HEK293 (cell line): ENCODE measurements around the gene ORC2.

Source experiments
- CTCF ChIA-PET: fragments of 350-600 bp; formaldehyde crosslinking; extraction: SDS; loops from one replicate; lab custom pipeline; 2021; ENCODE audit warnings: antibody characterized with exemption; lab: Yijun Ruan, JAX
- POLR2A ChIA-PET: fragments of 300-600 bp; formaldehyde crosslinking; extraction: SDS; loops from one replicate; lab custom pipeline; 2020; ENCODE audit warnings: antibody characterized with exemption, inconsistent platforms; lab: Yijun Ruan, JAX
- H3K27ac ChIP-seq: fragments of 200-500 bp; sonication (Bioruptor generic); 2 replicates; pipeline ENCODE4 v1.5.1; 2014; ENCODE audit warnings: low read depth, low read length, control low read depth, inconsistent platforms; ENCODE audit errors: extremely low read depth
- H3K36me3 ChIP-seq, 2 experiments: fragments of 200-500 bp in 1 of 2; sonication (Bioruptor generic) in 1 of 2; 1 replicate in 1 of 2; 2 replicates in 1 of 2; pipeline ENCODE4 v1.5.1; 2014 to 2017; ENCODE audit warnings: inconsistent platforms in 2 of 2, low read length in 2 of 2; ENCODE audit not compliant: control insufficient read depth in 2 of 2, insufficient read depth in 1 of 2
- H3K4me1 ChIP-seq: fragments of 200-500 bp; sonication (Bioruptor generic); 2 replicates; pipeline ENCODE4 v1.5.1; 2014; ENCODE audit warnings: mild to moderate bottlenecking, low read length, inconsistent platforms; ENCODE audit not compliant: control insufficient read depth, insufficient read depth
- H3K4me3 ChIP-seq: 2 replicates; pipeline ENCODE4 v1.5.1; 2011; ENCODE audit warnings: low read depth, mild to moderate bottlenecking, control low read depth, low read length, moderate library complexity
- H3K9me3 ChIP-seq: fragments of 200-500 bp; sonication (Bioruptor generic); 2 replicates; pipeline ENCODE4 v1.5.1; 2014; ENCODE audit warnings: low read depth, low read length, inconsistent platforms; ENCODE audit not compliant: control insufficient read depth, insufficient read depth
- GLIS1 ChIP-seq: fragments of 450-650 bp; formaldehyde crosslinking; IDR thresholded peaks from 2 replicates; pipeline ENCODE4 v1.5.1; 2016; ENCODE audit warnings: missing biosample characterization, missing genetic modification characterization
- KLF10 ChIP-seq: fragments of 450-650 bp; IDR thresholded peaks from 2 replicates; pipeline ENCODE4 v1.5.1; 2018; ENCODE audit warnings: missing biosample characterization, mild to moderate bottlenecking, missing genetic modification characterization
- MEIS1 ChIP-seq: sonication (generic); formaldehyde crosslinking; IDR thresholded peaks from 2 replicates; pipeline ENCODE4 v1.8.1; 2022; ENCODE audit warnings: missing genetic modification reagents, mild to moderate bottlenecking, borderline replicate concordance
- SCRT2 ChIP-seq: fragments of 450-650 bp; formaldehyde crosslinking; IDR thresholded peaks from 2 replicates; pipeline ENCODE4 v1.5.1; 2016; ENCODE audit warnings: missing biosample characterization, missing genetic modification characterization
- ZBTB1 ChIP-seq: fragments of 450-650 bp; formaldehyde crosslinking; IDR thresholded peaks from 2 replicates; pipeline ENCODE4 v1.5.1; 2016; ENCODE audit warnings: missing biosample characterization, missing genetic modification characterization
- ZBTB20 ChIP-seq: fragments of 450-650 bp; formaldehyde crosslinking; IDR thresholded peaks from 2 replicates; pipeline ENCODE4 v1.5.1; 2016; ENCODE audit warnings: missing biosample characterization, missing genetic modification characterization
- ZNF138 ChIP-seq: fragments of 450-650 bp; formaldehyde crosslinking; IDR thresholded peaks from 2 replicates; pipeline ENCODE4 v1.5.1; 2016; ENCODE audit warnings: missing biosample characterization, missing genetic modification characterization, borderline replicate concordance
- ZNF211 ChIP-seq: fragments of 450-650 bp; formaldehyde crosslinking; IDR thresholded peaks from 2 replicates; pipeline ENCODE4 v1.5.1; 2016; ENCODE audit warnings: low read depth, missing biosample characterization, missing genetic modification characterization
- ZNF394 ChIP-seq: fragments of 450-650 bp; formaldehyde crosslinking; IDR thresholded peaks from 2 replicates; pipeline ENCODE4 v1.5.1; 2016; ENCODE audit warnings: missing biosample characterization, missing genetic modification characterization, mild to moderate bottlenecking, moderate library complexity, borderline replicate concordance
- ZNF404 ChIP-seq: fragments of 450-650 bp; formaldehyde crosslinking; IDR thresholded peaks from 2 replicates; pipeline ENCODE4 v1.5.1; 2017; ENCODE audit warnings: missing biosample characterization, missing genetic modification characterization
- ZNF514 ChIP-seq: fragments of 450-650 bp; formaldehyde crosslinking; IDR thresholded peaks from 2 replicates; pipeline ENCODE4 v1.5.1; 2016; ENCODE audit warnings: missing biosample characterization, missing genetic modification characterization
- ZNF654 ChIP-seq: fragments of 450-650 bp; formaldehyde crosslinking; IDR thresholded peaks from 2 replicates; pipeline ENCODE4 v1.5.1; 2016; ENCODE audit warnings: low read depth, missing biosample characterization, missing genetic modification characterization
- ZNF670 ChIP-seq: fragments of 450-650 bp; formaldehyde crosslinking; IDR thresholded peaks from 2 replicates; pipeline ENCODE4 v1.5.1; 2016; ENCODE audit warnings: missing biosample characterization, missing genetic modification characterization, low read depth
- ZNF747 ChIP-seq: fragments of 450-650 bp; formaldehyde crosslinking; IDR thresholded peaks from 2 replicates; pipeline ENCODE4 v1.5.1; 2016; ENCODE audit warnings: missing biosample characterization, missing genetic modification characterization
- ZNF776 ChIP-seq: fragments of 450-650 bp; formaldehyde crosslinking; IDR thresholded peaks from 2 replicates; pipeline ENCODE4 v1.5.0; 2017; ENCODE audit warnings: missing biosample characterization, missing genetic modification characterization, borderline replicate concordance
- ZNF785 ChIP-seq: fragments of 450-650 bp; formaldehyde crosslinking; IDR thresholded peaks from 2 replicates; pipeline ENCODE4 v1.5.1; 2016; ENCODE audit warnings: missing biosample characterization, missing genetic modification characterization
- ZNF830 ChIP-seq: fragments of 450-650 bp; IDR thresholded peaks from 2 replicates; pipeline ENCODE4 v1.5.0; 2018; ENCODE audit warnings: missing biosample characterization, missing genetic modification characterization, low read depth, mild to moderate bottlenecking, moderate library complexity
- ZNF843 ChIP-seq: fragments of 450-650 bp; formaldehyde crosslinking; IDR thresholded peaks from 2 replicates; pipeline ENCODE4 v1.5.1; 2016; ENCODE audit warnings: missing biosample characterization, missing genetic modification characterization
- ZSCAN23 ChIP-seq: fragments of 450-650 bp; formaldehyde crosslinking; IDR thresholded peaks from 2 replicates; pipeline ENCODE4 v1.5.1; 2016; ENCODE audit warnings: missing biosample characterization, missing genetic modification characterization
- TF ChIP-seq, protein P1 (sequence below): fragments of 450-650 bp; formaldehyde crosslinking; conservative IDR thresholded peaks from 2 replicates; pipeline ENCODE4 v1.5.1; 2016; ENCODE audit warnings: low read depth, missing biosample characterization, missing genetic modification characterization
- TF ChIP-seq, protein P2 (sequence below): fragments of 450-650 bp; formaldehyde crosslinking; IDR thresholded peaks from 2 replicates; pipeline ENCODE4 v1.5.1; 2016; ENCODE audit warnings: missing biosample characterization, missing genetic modification characterization
- TF ChIP-seq, protein P3 (sequence below): fragments of 450-650 bp; formaldehyde crosslinking; IDR thresholded peaks from 2 replicates; pipeline ENCODE4 v1.5.1; 2016; ENCODE audit warnings: missing biosample characterization, missing genetic modification characterization
- TF ChIP-seq, protein P4 (sequence below): fragments of 450-650 bp; formaldehyde crosslinking; IDR thresholded peaks from 2 replicates; pipeline ENCODE4 v1.5.1; 2016; ENCODE audit warnings: missing biosample characterization, missing genetic modification characterization, borderline replicate concordance
- TF ChIP-seq, protein P5 (sequence below): fragments of 450-650 bp; formaldehyde crosslinking; IDR thresholded peaks from 2 replicates; pipeline ENCODE4 v1.5.1; 2016; ENCODE audit warnings: missing biosample characterization, missing genetic modification characterization

Gene ORC2

DNA sequence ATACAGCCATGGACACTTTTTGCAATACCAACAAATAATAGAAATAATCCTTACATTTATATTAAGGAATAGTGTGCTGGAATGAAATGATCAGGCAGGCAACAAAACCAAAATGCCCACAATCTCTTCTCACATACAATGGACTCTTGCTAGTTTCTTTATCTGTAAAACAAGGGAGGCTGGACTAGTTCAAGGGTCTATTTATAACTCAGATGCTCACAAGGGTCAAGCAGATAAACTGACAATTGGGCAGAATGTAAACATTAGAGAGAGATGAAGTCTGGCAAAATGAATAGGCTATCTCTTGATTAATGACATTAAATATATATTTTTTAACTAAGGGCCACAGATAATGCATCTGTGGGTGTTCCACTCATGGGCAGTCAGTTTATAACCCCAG is 86.0 kb downstream of the ORC2 start (continued):
- TF ChIP-seq, protein P1, sequence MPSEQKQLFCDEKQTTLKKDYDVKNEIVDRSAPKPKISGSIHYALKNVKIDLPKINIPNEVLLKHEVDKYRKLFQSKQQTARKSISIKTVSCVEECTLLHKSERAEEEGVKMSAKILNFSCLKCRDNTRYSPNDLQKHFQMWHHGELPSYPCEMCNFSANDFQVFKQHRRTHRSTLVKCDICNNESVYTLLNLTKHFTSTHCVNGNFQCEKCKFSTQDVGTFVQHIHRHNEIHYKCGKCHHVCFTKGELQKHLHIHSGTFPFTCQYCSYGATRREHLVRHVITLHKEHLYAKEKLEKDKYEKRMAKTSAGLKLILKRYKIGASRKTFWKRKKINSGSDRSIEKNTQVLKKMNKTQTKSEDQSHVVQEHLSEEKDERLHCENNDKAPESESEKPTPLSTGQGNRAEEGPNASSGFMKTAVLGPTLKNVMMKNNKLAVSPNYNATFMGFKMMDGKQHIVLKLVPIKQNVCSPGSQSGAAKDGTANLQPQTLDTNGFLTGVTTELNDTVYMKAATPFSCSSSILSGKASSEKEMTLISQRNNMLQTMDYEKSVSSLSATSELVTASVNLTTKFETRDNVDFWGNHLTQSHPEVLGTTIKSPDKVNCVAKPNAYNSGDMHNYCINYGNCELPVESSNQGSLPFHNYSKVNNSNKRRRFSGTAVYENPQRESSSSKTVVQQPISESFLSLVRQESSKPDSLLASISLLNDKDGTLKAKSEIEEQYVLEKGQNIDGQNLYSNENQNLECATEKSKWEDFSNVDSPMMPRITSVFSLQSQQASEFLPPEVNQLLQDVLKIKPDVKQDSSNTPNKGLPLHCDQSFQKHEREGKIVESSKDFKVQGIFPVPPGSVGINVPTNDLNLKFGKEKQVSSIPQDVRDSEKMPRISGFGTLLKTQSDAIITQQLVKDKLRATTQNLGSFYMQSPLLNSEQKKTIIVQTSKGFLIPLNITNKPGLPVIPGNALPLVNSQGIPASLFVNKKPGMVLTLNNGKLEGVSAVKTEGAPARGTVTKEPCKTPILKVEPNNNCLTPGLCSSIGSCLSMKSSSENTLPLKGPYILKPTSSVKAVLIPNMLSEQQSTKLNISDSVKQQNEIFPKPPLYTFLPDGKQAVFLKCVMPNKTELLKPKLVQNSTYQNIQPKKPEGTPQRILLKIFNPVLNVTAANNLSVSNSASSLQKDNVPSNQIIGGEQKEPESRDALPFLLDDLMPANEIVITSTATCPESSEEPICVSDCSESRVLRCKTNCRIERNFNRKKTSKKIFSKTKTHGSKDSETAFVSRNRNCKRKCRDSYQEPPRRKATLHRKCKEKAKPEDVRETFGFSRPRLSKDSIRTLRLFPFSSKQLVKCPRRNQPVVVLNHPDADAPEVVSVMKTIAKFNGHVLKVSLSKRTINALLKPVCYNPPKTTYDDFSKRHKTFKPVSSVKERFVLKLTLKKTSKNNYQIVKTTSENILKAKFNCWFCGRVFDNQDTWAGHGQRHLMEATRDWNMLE (tag by site-specific recombination): no peak
- TF ChIP-seq, protein P2, sequence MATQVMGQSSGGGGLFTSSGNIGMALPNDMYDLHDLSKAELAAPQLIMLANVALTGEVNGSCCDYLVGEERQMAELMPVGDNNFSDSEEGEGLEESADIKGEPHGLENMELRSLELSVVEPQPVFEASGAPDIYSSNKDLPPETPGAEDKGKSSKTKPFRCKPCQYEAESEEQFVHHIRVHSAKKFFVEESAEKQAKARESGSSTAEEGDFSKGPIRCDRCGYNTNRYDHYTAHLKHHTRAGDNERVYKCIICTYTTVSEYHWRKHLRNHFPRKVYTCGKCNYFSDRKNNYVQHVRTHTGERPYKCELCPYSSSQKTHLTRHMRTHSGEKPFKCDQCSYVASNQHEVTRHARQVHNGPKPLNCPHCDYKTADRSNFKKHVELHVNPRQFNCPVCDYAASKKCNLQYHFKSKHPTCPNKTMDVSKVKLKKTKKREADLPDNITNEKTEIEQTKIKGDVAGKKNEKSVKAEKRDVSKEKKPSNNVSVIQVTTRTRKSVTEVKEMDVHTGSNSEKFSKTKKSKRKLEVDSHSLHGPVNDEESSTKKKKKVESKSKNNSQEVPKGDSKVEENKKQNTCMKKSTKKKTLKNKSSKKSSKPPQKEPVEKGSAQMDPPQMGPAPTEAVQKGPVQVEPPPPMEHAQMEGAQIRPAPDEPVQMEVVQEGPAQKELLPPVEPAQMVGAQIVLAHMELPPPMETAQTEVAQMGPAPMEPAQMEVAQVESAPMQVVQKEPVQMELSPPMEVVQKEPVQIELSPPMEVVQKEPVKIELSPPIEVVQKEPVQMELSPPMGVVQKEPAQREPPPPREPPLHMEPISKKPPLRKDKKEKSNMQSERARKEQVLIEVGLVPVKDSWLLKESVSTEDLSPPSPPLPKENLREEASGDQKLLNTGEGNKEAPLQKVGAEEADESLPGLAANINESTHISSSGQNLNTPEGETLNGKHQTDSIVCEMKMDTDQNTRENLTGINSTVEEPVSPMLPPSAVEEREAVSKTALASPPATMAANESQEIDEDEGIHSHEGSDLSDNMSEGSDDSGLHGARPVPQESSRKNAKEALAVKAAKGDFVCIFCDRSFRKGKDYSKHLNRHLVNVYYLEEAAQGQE (tag by site-specific recombination): no peak
- no peak for TF ChIP-seq ZBTB1
- no peak for TF ChIP-seq ZNF776 (tag by site-specific recombination)
- TF ChIP-seq ZNF785 (tag by site-specific recombination): no peak
- TF ChIP-seq ZNF514 (tag by site-specific recombination): no peak
- TF ChIP-seq ZNF654: no peak
- no peak for TF ChIP-seq KLF10 (tag by site-specific recombination)
- no peak for TF ChIP-seq SCRT2 (tag by site-specific recombination)
- no peak for TF ChIP-seq ZNF747 (tag by site-specific recombination)
- no peak for TF ChIP-seq ZNF211 (tag by site-specific recombination)

DNA sequence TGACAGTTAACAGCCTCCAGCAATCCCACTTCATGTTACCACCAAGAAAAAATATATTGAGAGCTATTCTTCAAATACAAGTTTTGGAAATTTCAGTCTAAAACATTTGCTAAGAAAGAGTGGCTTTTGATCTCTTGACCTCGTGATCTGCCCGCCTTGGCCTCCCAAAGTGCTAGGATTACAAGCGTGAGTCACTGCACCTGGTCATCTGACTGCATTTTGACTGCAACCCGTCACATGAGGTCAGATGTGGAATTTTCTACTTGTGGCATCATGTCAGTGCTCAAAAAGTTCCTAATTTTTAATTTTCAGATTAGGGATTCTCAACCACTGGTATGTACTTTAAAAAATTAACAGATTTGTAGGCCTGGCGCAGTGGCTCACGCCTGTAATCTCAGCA is 89.9 kb downstream of the ORC2 start:
- Histone ChIP-seq H3K4me3 (no peak overlapping the region), H3K4me1 (no peaks in the 10 kb centered on the region), H3K36me3 (peaks cover 60 to 74% of the 10 kb centered on the region in 2 experiments), H3K9me3 (no peaks in the 10 kb centered on the region), H3K27ac (no peak overlapping the region)
- POLR2A ChIA-PET: no interaction called here
- CTCF ChIA-PET: no interaction called here
- TF ChIP-seq ZSCAN23: no peak
- TF ChIP-seq ZNF404 (tag by site-specific recombination): no peak
- TF ChIP-seq, protein P3, sequence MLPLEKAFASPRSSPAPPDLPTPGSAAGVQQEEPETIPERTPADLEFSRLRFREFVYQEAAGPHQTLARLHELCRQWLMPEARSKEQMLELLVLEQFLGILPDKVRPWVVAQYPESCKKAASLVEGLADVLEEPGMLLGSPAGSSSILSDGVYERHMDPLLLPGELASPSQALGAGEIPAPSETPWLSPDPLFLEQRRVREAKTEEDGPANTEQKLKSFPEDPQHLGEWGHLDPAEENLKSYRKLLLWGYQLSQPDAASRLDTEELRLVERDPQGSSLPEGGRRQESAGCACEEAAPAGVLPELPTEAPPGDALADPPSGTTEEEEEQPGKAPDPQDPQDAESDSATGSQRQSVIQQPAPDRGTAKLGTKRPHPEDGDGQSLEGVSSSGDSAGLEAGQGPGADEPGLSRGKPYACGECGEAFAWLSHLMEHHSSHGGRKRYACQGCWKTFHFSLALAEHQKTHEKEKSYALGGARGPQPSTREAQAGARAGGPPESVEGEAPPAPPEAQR (tag by site-specific recombination): no peak
- TF ChIP-seq ZNF843 (tag by site-specific recombination): no peak
- TF ChIP-seq ZNF394 (tag by site-specific recombination): no peak
- no peak for TF ChIP-seq GLIS1 (tag by site-specific recombination)
- TF ChIP-seq, protein P4, sequence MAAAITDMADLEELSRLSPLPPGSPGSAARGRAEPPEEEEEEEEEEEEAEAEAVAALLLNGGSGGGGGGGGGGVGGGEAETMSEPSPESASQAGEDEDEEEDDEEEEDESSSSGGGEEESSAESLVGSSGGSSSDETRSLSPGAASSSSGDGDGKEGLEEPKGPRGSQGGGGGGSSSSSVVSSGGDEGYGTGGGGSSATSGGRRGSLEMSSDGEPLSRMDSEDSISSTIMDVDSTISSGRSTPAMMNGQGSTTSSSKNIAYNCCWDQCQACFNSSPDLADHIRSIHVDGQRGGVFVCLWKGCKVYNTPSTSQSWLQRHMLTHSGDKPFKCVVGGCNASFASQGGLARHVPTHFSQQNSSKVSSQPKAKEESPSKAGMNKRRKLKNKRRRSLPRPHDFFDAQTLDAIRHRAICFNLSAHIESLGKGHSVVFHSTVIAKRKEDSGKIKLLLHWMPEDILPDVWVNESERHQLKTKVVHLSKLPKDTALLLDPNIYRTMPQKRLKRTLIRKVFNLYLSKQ (tag by site-specific recombination): no peak
- TF ChIP-seq ZNF670 (tag by site-specific recombination): no peak
- no peak for TF ChIP-seq ZNF830 (tag by site-specific recombination)
- TF ChIP-seq ZNF785 (tag by site-specific recombination): no peak
- TF ChIP-seq, protein P5, sequence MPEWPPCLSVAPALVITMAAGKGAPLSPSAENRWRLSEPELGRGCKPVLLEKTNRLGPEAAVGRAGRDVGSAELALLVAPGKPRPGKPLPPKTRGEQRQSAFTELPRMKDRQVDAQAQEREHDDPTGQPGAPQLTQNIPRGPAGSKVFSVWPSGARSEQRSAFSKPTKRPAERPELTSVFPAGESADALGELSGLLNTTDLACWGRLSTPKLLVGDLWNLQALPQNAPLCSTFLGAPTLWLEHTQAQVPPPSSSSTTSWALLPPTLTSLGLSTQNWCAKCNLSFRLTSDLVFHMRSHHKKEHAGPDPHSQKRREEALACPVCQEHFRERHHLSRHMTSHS (tag by site-specific recombination): no peak
- no peak for TF ChIP-seq MEIS1 (CRISPR knock-in tag)
- no peak for TF ChIP-seq ZBTB20 (tag by site-specific recombination)
- no peak for TF ChIP-seq ZNF138 (tag by site-specific recombination)
